ENCODE measurements around the gene BTBD9. TPM values are rescaled to one million over a fixed set of nuclear protein-coding genes. Genes with fewer than 3 reads are reported as not detected.

BTBD9 gene
- total RNA-seq, 1 experiment from 2014 or later: 8.9 TPM

GRCh38 chr6:38591439-38591838 lies 48.3 kb downstream of the BTBD9 start:
- H3K79me1 ChIP-seq (ENCODE audit: insufficient read depth, low read depth, low read length, poor library complexity, severe bottlenecking): no peaks in the 10 kb centered on the region
- no peak overlapping the region for H3K18ac ChIP-seq (ENCODE audit: insufficient read length, low read depth, low read length)
- no peak overlapping the region for H2BK15ac ChIP-seq (ENCODE audit: low read depth, low read length)
- Mint-ChIP-seq H3K4me1 (peaks cover 0 to 3% of the 10 kb centered on the region in 2 experiments; a peak in 1 of 4 replicates), H3K27me3 (ENCODE audit: low read depth) (no peaks in the 10 kb centered on the region), H3K27ac (no peak overlapping the region), H3K4me3 (no peak overlapping the region), H3K36me3 (ENCODE audit: insufficient read depth in 1 of 3, low read depth in 3 of 3) (no peaks in the 10 kb centered on the region; a peak in 1 of 7 replicates), H3K9me3 (no peaks in the 10 kb centered on the region)
- H2BK12ac ChIP-seq (ENCODE audit: insufficient read length, low read depth, low read length): no peak overlapping the region
- no peak for DNase-seq
- no peak overlapping the region for H3K23ac ChIP-seq (ENCODE audit: insufficient read length, low read depth, low read length)
- H2BK120ac ChIP-seq (ENCODE audit: low read depth, low read length, poor library complexity, severe bottlenecking): no peak overlapping the region
- no peak overlapping the region for H3K4ac ChIP-seq (ENCODE audit: low read depth, low read length)
- no CpG with 5 or more reads among the region's 1 CpG for WGBS (ENCODE audit: extremely low coverage, insufficient read length, low lambda C conversion rate)
- TF ChIP-seq, protein P1, sequence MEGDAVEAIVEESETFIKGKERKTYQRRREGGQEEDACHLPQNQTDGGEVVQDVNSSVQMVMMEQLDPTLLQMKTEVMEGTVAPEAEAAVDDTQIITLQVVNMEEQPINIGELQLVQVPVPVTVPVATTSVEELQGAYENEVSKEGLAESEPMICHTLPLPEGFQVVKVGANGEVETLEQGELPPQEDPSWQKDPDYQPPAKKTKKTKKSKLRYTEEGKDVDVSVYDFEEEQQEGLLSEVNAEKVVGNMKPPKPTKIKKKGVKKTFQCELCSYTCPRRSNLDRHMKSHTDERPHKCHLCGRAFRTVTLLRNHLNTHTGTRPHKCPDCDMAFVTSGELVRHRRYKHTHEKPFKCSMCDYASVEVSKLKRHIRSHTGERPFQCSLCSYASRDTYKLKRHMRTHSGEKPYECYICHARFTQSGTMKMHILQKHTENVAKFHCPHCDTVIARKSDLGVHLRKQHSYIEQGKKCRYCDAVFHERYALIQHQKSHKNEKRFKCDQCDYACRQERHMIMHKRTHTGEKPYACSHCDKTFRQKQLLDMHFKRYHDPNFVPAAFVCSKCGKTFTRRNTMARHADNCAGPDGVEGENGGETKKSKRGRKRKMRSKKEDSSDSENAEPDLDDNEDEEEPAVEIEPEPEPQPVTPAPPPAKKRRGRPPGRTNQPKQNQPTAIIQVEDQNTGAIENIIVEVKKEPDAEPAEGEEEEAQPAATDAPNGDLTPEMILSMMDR (conservative IDR thresholded peaks at IDR 0.05): no peak
- H3K4me1 ChIP-seq (ENCODE audit: insufficient read depth, low read length): no peaks in the 10 kb centered on the region
- no peak overlapping the region for H2AFZ ChIP-seq (ENCODE audit: low read length)
- no peak overlapping the region for H2BK5ac ChIP-seq (ENCODE audit: insufficient read length, low read length)
- H4K5ac ChIP-seq (ENCODE audit: insufficient read length, low read depth, low read length): no peak overlapping the region
- no peak overlapping the region for H2BK20ac ChIP-seq (ENCODE audit: low read depth, low read length, poor library complexity, severe bottlenecking)
- H3K27ac ChIP-seq (ENCODE audit: insufficient read length, low read depth, low read length): no peak overlapping the region
- H3K9me3 ChIP-seq (ENCODE audit: control insufficient read depth, low read depth, low read length): no peaks in the 10 kb centered on the region
- H2AK5ac ChIP-seq (ENCODE audit: insufficient read length, low read length): no peak overlapping the region
- H3T11ph ChIP-seq (ENCODE audit: low read length): no peak overlapping the region
- H3K56ac ChIP-seq (ENCODE audit: insufficient read length, low read depth, low read length): no peak overlapping the region
- H3K23me2 ChIP-seq (ENCODE audit: insufficient read length, low read depth, low read length, poor library complexity, severe bottlenecking): no peaks in the 10 kb centered on the region
- no peak overlapping the region for H4K8ac ChIP-seq (replicated peaks; ENCODE audit: insufficient read length, low read depth, low read length)
- H3K4me2 ChIP-seq (ENCODE audit: insufficient read depth, insufficient read length, low read length): no peak overlapping the region
- no peaks in the 10 kb centered on the region for H3K27me3 ChIP-seq (ENCODE audit: insufficient read depth, low read length)
- no peak overlapping the region for H4K91ac ChIP-seq (ENCODE audit: insufficient read length, low read depth, low read length)
- H4K20me1 ChIP-seq (ENCODE audit: control insufficient read depth, insufficient read depth, insufficient read length): no peaks in the 10 kb centered on the region
- H3K79me2 ChIP-seq (ENCODE audit: insufficient read depth, low read length): no peaks in the 10 kb centered on the region
- no peak overlapping the region for H3K14ac ChIP-seq (ENCODE audit: insufficient read depth, low read length)
- no peak overlapping the region for H3K9ac ChIP-seq (ENCODE audit: extremely low read depth, insufficient read length, low read length)

All from H9 (cell line).